GM19035 (cell line): ENCODE results near the gene ZIC5.

Experiments
- ATAC-seq: cut with Tn5 transposase; IDR thresholded peaks from one replicate; pipeline ENCODE4 v1.9.1; 2021; ENCODE audit not compliant: unreplicated experiment

The ZIC5 gene

GRCh38 chr13:99976575-99976974 lies 5.0 kb upstream of the ZIC5 start:
- ATAC-seq = no peak

DNA sequence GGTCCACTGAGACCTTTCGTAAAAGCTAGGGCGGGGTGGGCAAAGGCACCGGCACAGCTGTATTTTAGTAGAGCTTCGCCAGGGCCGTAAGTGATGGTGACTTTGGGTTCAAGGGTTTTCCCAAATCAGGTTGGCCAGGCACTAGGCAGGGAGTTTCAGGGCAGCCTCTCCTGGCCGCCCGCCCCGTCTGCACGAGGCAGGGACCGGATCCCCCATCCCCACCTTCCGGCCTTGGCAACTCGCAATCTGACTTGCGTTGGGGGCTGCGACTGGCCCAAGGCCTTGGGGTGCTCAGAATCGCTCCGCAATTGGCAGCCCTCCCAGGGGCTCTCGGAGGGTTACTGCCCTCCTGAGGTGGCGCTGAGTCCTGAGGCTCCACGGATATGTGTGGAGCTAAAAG lies 4.1 kb upstream of the ZIC5 start:
- no peak for ATAC-seq

DNA sequence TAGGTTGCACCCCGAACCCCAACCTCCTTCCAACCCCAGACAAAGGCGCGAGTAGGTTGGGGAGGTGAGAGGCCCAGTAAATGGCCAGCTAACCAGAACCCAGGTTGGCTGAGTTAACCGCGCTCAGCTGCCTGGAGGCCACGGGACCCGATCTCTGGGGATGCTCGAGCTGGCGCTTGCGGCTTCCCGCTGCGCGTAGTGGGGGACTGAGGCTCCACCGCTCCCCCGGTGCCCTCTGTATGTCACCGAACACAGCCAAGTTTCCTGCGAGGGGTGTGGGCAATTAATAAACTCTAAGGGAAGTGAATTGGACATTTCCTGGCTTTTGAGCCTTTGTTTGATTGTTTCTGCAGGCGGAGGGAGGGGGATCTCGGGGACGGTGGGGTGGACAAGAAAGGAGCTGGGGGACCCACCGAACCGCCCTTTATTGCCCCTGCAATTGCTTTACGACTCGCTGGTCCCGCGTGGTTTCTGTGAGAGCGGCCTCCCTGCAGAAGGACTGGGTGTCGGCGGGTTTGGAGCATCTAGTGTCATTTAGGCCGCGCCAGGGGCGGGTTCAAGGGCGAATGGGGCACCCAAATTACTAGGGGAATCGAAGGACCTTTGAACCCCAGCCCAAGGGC lies 3.5 kb upstream of the ZIC5 start:
- no peak for ATAC-seq

DNA sequence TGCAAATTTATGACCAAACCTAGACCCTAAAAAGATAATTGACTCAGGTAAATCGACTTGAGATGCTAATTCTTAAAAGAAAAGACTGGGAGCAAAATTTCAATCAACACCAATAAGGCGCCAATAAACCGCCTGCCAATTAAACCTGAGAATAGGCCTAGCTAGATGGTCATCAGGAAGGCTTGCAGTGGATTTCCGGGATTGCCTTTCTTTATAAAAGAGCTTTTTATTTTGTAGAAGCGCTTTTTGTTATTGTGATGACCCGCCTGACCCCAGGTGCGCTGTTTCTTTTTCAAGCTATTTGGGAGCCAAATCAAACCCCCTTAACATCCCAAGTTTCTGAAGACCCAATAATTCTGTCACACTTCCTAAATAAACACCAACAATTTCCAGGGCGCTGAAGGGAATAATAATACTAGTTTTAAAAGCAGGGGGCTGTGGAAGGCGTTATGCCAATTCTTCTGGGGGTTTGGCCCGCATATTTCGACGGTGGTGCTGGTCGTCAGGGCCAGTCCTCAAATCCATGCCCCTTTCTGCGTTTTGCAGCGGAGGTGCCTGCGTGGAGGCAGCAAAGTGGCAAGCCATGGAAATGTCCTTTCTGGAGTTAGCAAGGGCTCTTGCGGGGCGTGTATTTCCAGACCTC lies 2.9 kb upstream of the ZIC5 start:
- ATAC-seq = no peak

DNA sequence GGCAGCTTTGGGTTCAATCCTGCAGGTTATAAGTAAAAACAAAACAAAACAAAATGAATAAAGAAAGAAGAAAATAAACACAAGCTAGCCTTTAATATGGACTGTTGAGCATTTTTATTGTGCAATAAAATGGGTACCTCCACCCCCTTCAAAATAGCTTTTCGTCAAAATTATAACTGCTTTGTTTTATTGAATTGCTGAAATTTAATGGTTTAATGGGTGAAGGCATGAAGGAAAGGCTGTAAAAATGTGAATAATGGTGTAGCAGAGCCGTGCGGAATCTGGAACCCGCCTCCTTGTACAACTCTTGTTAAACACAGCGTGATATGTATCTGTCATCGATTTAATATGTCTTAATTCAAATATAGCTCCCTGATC lies 2.2 kb upstream of the ZIC5 start:
- no peak for ATAC-seq

DNA sequence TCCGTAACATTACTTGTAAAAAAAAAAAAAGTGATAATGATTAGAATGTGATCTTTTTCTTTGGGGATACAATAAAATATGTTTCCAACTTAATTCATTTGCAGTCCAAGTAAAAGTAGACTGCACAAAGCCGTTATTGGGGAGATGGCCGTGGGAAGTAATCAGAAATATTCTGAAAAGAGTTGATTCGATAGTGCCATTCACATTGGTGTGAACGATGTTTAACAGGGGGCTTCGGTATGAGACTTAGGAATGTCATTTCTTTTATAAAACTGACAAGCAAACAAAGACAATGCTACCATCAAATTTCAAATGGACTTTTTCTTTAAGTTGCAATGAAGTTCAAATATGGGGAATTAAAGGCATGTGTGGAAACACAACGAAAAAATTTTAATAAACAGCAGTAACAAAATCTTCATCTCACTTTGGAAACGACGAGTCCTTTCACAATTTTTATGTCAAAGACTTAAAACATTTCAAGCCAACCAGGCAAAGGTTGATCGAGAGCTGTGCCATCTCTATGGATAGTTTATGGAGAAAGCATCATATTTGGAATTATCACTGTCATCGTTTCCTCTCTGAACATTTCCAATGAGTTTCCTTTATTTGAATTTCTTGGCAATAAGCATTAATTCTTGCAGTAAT lies 1.7 kb upstream of the ZIC5 start:
- no peak for ATAC-seq

DNA sequence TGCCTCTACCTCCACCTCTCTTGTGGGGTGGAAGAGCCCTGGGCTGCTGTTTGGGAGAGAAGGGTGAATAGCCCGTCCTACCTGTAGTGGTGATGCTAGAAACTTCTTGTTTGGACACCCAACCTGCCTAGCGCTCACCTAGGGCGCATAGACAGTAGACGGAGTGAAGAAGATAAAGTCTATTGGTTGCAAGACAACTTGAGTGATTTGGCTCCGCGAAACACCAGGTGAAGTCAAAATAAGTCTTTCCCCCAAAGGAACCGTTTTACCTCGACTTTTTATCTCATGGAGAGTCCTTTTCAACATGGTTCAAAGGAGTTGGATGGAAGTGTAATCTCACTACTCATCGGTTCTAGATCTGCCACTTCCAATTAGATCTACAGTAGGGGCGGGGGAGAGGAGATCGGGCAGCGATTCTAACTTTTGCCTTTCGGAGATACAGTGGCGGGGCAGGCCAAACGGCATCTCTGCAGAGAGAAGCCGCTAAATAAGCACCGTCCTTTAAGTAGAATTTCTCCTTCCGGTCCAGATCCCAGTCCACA lies 694 bp upstream of the ZIC5 start:
- ATAC-seq = no peak

DNA sequence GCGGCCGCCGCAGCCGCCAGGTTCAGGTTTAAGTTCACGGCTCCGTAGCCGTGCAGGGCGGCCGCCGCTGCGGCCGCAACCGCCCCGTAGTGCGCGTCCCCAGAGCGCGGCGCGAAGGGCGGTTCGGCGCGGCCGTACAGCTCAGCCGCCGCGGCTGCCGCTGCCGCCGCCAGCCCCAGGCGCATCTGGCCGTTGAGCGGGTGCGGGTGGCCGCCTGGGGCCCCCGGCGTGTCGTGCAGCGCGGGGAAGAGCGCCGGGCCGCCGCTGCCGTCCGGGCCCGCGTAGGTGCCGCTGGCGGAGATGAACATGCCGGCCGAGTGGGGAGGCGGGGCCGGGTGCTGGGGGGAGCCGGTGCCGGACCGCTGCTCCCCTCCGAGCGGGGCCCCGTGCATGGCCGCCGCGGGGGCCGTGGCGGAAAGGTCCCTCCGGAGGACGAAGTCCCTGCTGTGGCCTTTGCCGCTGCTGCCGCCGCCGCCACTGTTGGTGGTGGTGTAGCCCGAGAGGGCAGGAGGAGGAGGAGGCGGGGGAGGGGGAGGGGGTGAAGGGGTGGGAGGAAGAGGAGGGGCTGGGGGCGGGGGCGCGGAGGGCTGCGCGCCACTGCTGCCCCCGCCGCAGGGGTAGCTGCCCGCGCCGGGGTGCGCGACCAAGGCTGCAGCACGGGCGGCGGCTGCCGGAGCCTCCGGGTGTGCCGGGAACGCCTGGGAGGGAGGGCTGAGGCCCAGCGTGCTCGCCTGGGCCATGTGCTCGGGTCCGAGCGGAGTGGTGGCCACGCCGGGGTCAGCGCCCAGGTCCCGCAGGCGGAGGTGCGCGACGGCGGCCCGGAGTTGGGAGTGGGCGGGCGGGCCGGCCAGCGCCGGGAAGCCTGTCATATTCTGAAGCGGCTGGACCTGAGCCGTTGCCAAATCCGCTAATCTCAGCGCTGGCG lies 654 bp downstream of the ZIC5 start:
- ATAC-seq = no peak

GRCh38 chr13:99969919-99970650 lies 1.5 kb downstream of the ZIC5 start:
- no peak for ATAC-seq

GRCh38 chr13:99969453-99969918 lies 2.1 kb downstream of the ZIC5 start:
- no peak for ATAC-seq

- no peak for ATAC-seq
These were observed 2.8 kb downstream of the ZIC5 start for GRCh38 chr13:99968521-99969452.

DNA sequence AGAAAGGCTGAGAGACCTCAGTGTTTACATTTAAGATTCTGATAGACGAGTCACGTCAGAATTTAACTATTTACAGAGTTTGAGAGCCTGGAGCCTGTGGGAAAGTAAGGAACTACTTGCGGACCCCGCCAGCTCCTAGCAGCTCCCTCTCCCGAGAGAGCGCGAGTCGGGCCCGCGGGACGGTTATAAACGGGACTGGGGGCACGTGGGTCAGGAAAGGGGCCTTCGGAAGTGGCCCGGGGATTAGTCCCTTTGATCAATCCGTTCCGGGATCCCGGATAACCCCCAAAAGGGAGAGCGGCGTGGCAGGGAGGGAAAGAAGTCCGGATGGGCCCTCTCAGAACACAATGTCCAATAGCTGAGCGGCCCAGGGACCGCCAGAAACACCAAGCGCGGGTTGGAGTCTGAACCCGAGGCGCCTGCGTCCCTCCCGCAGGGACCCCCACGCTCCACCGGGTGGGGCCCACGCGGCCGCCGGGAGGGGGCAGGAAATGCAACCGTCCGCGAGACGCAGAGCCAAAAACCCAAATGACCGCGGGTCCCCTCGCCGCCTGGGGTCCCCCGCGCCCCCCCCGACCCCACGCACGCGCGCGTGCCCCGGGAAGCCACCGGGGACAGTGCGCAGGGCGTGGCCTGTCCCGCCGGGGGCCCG lies 3.6 kb downstream of the ZIC5 start:
- ATAC-seq = no peak

GRCh38 chr13:99967498-99967868 lies 4.1 kb downstream of the ZIC5 start:
- no peak for ATAC-seq

- ATAC-seq = no peak
These were observed 5.3 kb downstream of the ZIC5 start for GRCh38 chr13:99966064-99966805.

GRCh38 chr13:99965329-99966000 lies 6.1 kb downstream of the ZIC5 start:
- ATAC-seq = no peak

DNA sequence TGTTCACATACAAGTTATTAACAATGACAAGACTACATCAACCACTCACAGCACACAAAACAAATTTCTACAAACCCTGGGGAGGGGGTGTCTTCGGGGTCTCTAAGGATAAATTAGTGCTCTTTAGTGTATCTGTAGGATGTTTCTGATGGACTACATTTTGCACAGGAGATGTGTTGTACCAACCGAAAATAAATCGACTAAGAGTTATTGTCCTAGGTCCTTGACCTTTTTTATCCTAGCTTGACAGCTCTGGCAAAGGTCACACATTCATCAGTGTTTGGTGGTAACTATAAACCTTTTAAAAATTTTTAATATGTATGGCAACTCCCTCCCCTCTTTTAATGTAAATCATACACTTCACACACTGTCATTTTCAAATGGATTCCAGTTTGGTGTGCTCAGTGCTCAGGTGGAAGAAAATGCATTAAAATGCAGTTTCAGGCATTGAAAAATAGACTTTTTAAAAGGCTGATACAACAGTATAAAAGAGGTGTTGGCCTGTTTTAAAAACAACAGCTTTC lies 7.7 kb downstream of the ZIC5 start:
- no peak for ATAC-seq

DNA sequence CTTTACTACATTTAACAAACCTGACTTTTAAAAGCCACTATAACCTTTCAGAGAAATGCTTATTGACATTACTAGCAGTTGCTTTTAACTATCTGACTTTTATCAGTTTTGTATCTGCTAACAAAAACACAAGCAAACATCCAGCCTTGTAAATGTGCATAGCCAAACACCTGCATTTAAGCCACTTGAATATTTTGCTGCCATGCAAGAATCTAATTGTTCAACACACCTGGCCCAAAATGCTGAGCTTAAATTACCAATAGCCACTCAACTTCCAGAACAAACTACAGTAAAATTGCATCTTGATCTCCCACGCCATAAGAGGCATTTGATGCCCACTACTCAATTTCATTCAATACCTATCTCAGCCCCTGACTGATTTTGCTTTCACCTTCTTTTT lies 9.3 kb downstream of the ZIC5 start:
- ATAC-seq = no peak
